ENCODE measurements around the gene SLC25A43.

- no peak for TF ChIP-seq POLR2A (IDR thresholded peaks at IDR 0.05)
- TF ChIP-seq, protein P1, sequence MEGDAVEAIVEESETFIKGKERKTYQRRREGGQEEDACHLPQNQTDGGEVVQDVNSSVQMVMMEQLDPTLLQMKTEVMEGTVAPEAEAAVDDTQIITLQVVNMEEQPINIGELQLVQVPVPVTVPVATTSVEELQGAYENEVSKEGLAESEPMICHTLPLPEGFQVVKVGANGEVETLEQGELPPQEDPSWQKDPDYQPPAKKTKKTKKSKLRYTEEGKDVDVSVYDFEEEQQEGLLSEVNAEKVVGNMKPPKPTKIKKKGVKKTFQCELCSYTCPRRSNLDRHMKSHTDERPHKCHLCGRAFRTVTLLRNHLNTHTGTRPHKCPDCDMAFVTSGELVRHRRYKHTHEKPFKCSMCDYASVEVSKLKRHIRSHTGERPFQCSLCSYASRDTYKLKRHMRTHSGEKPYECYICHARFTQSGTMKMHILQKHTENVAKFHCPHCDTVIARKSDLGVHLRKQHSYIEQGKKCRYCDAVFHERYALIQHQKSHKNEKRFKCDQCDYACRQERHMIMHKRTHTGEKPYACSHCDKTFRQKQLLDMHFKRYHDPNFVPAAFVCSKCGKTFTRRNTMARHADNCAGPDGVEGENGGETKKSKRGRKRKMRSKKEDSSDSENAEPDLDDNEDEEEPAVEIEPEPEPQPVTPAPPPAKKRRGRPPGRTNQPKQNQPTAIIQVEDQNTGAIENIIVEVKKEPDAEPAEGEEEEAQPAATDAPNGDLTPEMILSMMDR (IDR thresholded peaks at IDR 0.05) = no peak
Observed at GRCh38 chrX:119502727-119503483, 103.8 kb downstream of the SLC25A43 start.

Measured in uterus (tissue), 2 donors.